Fibroblast of lung (primary cell): ENCODE results near the gene NUDC. TPM values are rescaled to one million over a fixed set of nuclear protein-coding genes. Genes with fewer than 3 reads are reported as not detected.

Experiments
- DNase-seq, 2 donors: peaks; one replicate each; pipeline versions ENCODE4 v3.0.0 to v3.0.0-alpha.2; 2010; ENCODE audit warnings: low read depth in 2 of 2
- H2AFZ ChIP-seq: 2 replicates; pipeline ENCODE4 v1.5.1; 2012; ENCODE audit warnings: low read length, control low read depth, inconsistent platforms
- H3K27ac ChIP-seq: 2 replicates; pipeline ENCODE4 v1.5.1; 2011; ENCODE audit warnings: low read length, control low read depth; ENCODE audit not compliant: insufficient read depth
- H3K27me3 ChIP-seq: 2 replicates; pipeline ENCODE4 v1.5.1; 2011; ENCODE audit warnings: mild to moderate bottlenecking, low read length; ENCODE audit not compliant: control insufficient read depth, insufficient read depth
- H3K36me3 ChIP-seq: 2 replicates; pipeline ENCODE4 v1.5.1; 2011; ENCODE audit warnings: low read length; ENCODE audit not compliant: control insufficient read depth, insufficient read depth
- H3K4me1 ChIP-seq: 2 replicates; pipeline ENCODE4 v1.5.1; 2011; ENCODE audit warnings: low read length; ENCODE audit not compliant: control insufficient read depth, insufficient read depth; ENCODE audit errors: extremely low read depth
- H3K4me2 ChIP-seq: 2 replicates; pipeline ENCODE4 v1.5.1; 2011; ENCODE audit warnings: low read length, control low read depth; ENCODE audit not compliant: insufficient read depth; ENCODE audit errors: extremely low read depth
- H3K4me3 ChIP-seq, 4 experiments: fragments of 200-600 bp in 1 of 4; sonication (generic) in 1 of 4; replicated peaks in 1 of 4; 2 replicates each; pipeline ENCODE4 v1.5.1; 2011 to 2016; ENCODE audit warnings: low read length in 4 of 4, low read depth in 3 of 4, mild to moderate bottlenecking in 3 of 4, control low read depth in 2 of 4, inconsistent platforms in 1 of 4, mixed read lengths in 1 of 4; ENCODE audit not compliant: insufficient read depth in 1 of 4; ENCODE audit errors: control extremely low read depth in 1 of 4
- H3K79me2 ChIP-seq: 2 replicates; pipeline ENCODE4 v1.5.1; 2012; ENCODE audit warnings: mild to moderate bottlenecking, low read length, inconsistent platforms; ENCODE audit not compliant: control insufficient read depth, insufficient read depth
- H3K9ac ChIP-seq: 2 replicates; pipeline ENCODE4 v1.5.1; 2011; ENCODE audit warnings: mild to moderate bottlenecking, low read length, control low read depth; ENCODE audit not compliant: insufficient read depth
- H3K9me3 ChIP-seq: 2 replicates; pipeline ENCODE4 v1.5.1; 2012; ENCODE audit warnings: low read depth, low read length; ENCODE audit not compliant: control insufficient read depth, insufficient read depth
- H4K20me1 ChIP-seq: 2 replicates; pipeline ENCODE4 v1.5.1; 2011; ENCODE audit warnings: low read length; ENCODE audit not compliant: control insufficient read depth, insufficient read depth; ENCODE audit errors: extremely low read depth
- CTCF ChIP-seq, 2 donors: IDR thresholded peaks in 1 of 2; conservative IDR thresholded peaks in 1 of 2; 1 replicate in 1 of 2; 2 replicates in 1 of 2; pipeline ENCODE4 v1.5.1; 2011 to 2012; ENCODE audit warnings: low read length in 2 of 2, control low read depth in 1 of 2, inconsistent platforms in 1 of 2, low read depth in 1 of 2, mild to moderate bottlenecking in 1 of 2
- EZH2 ChIP-seq: IDR thresholded peaks from 2 replicates; pipeline ENCODE4 v1.5.1; 2012; ENCODE audit warnings: low read length, control low read depth, mild to moderate bottlenecking; ENCODE audit errors: missing control alignments
- polyA plus RNA-seq, 2 donors: library from polyadenylated mRNA; depleted of rRNA in 1 of 2; stranded (reverse) in 1 of 2; unstranded in 1 of 2; fragments of >200 nt; gene quantifications; 2 replicates each; pipeline ENCODE4 v1.2.1, GENCODE V29; 2011 to 2012; ENCODE audit warnings: missing spikeins in 1 of 2
- total RNA-seq: library from RNA; depleted of rRNA; stranded (reverse); fragments of >200 nt; gene quantifications from 2 replicates; pipeline ENCODE4 v1.2.1, GENCODE V29; 2014

Gene NUDC
- total and polyA plus RNA-seq, 2 donors (not counting 1 experiment from before 2014, with no cell fraction given) = 21.5 to 41.5 TPM

- no peak overlapping the region for H2AFZ ChIP-seq
Measured at GRCh38 chr1:26910343-26911160, 11.0 kb upstream of the NUDC start.

GRCh38 chr1:26911399-26912146 lies 10.0 kb upstream of the NUDC start:
- Histone ChIP-seq H3K27ac (no peak overlapping the region), H4K20me1 (no peaks in the 10 kb centered on the region), H2AFZ (no peak overlapping the region), H3K4me3 (no peak overlapping the region), H3K79me2 (no peaks in the 10 kb centered on the region), H3K27me3 (peaks cover 5% of the 10 kb centered on the region), H3K4me2 (no peak overlapping the region), H3K36me3 (no peaks in the 10 kb centered on the region), H3K9me3 (no peaks in the 10 kb centered on the region), H3K4me1 (no peaks in the 10 kb centered on the region), H3K9ac (no peak overlapping the region)
- DNase-seq = no peak
- TF ChIP-seq EZH2 (no peak), CTCF (conservative IDR thresholded peaks at IDR 0.05 in 1 of 2, IDR thresholded peaks at IDR 0.05 in 1 of 2; ENCODE audit: low read depth in 1 of 2, low read length in 2 of 2) (no peak)

More at GRCh38 chr1:26910343-26911160, 11.0 kb upstream of the NUDC start:
- H3K4me1 ChIP-seq = no peaks in the 10 kb centered on the region
- no peak overlapping the region for H3K4me2 ChIP-seq
- no peak overlapping the region for H3K9ac ChIP-seq
- peaks cover 5% of the 10 kb centered on the region for H3K27me3 ChIP-seq
- DNase-seq = no peak
- no peak overlapping the region for H3K27ac ChIP-seq
- H3K79me2 ChIP-seq = no peaks in the 10 kb centered on the region
- no peaks in the 10 kb centered on the region for H4K20me1 ChIP-seq
- no peaks in the 10 kb centered on the region for H3K9me3 ChIP-seq
- TF ChIP-seq EZH2 (no peak), CTCF (conservative IDR thresholded peaks at IDR 0.05 in 1 of 2, IDR thresholded peaks at IDR 0.05 in 1 of 2; ENCODE audit: low read depth in 1 of 2, low read length in 2 of 2) (no peak)
- no peak overlapping the region for H3K4me3 ChIP-seq
- H3K36me3 ChIP-seq = no peaks in the 10 kb centered on the region

GRCh38 chr1:26912147-26912490 lies 9.4 kb upstream of the NUDC start:
- Histone ChIP-seq H4K20me1 (no peaks in the 10 kb centered on the region), H2AFZ (no peak overlapping the region), H3K79me2 (no peaks in the 10 kb centered on the region), H3K27me3 (peaks cover 5% of the 10 kb centered on the region), H3K36me3 (no peaks in the 10 kb centered on the region), H3K4me2 (no peak overlapping the region), H3K4me1 (no peaks in the 10 kb centered on the region), H3K9ac (no peak overlapping the region), H3K9me3 (no peaks in the 10 kb centered on the region), H3K4me3 (no peak overlapping the region), H3K27ac (no peak overlapping the region)
- no peak for DNase-seq
- TF ChIP-seq EZH2 (no peak), CTCF (conservative IDR thresholded peaks at IDR 0.05 in 1 of 2, IDR thresholded peaks at IDR 0.05 in 1 of 2; ENCODE audit: low read depth in 1 of 2, low read length in 2 of 2) (no peak)
